GM12878 (cell line): ENCODE data around the gene NECTIN1. TPM values are rescaled to one million over a fixed set of nuclear protein-coding genes. Genes with fewer than 3 reads are reported as not detected.

Source experiments
- ATAC-seq: fragments of 200-7000 bp; cut with Tn5 transposase; 3 replicates; pipeline ENCODE4 v1.9.1; 2020; ENCODE audit warnings: mild to moderate bottlenecking, moderate library complexity
- BruUV-seq: library from RNA; stranded (reverse); fragments of 400-500 nt; replicated peaks from 2 replicates; lab custom pipeline; 2021; lab: Mats Ljungman, UMichigan
- CTCF ChIA-PET: fragments of 300-600 bp; sonication (Branson Sonifier 250); formaldehyde crosslinking; extraction: SDS; loops from one replicate; lab custom pipeline; 2021; ENCODE audit warnings: inconsistent platforms; lab: Yijun Ruan, JAX
- POLR2A ChIA-PET: fragments of 350-600 bp; formaldehyde crosslinking; extraction: SDS; loops from one replicate; lab custom pipeline; 2021; ENCODE audit warnings: inconsistent platforms; lab: Charles Lee
- RAD21 ChIA-PET: fragments of 300-600 bp; sonication (Branson Sonifier 250); formaldehyde crosslinking; loops from one replicate; lab custom pipeline; 2023; ENCODE audit warnings: antibody characterized with exemption; ENCODE audit not compliant: unreplicated experiment; lab: Charles Lee
- SMC1A ChIA-PET: fragments of 300-600 bp; sonication (Branson Sonifier 250); formaldehyde crosslinking; loops from one replicate; lab custom pipeline; 2023; ENCODE audit not compliant: unreplicated experiment, uncharacterized antibody; lab: Charles Lee
- DNase-seq: peaks from one replicate; pipeline ENCODE4 v3.0.0-alpha.2; 2011; ENCODE audit warnings: low read depth, low spot score
- FAIRE-seq: peaks from 3 replicates; lab custom pipeline; 2011; peaks lifted over from hg19 to GRCh38; lab: Jason Lieb, UNC
- H2AFZ ChIP-seq: 2 replicates; pipeline ENCODE4 v1.6.0; 2011; ENCODE audit warnings: low read depth, low read length, control low read depth; ENCODE audit not compliant: control insufficient read depth
- H3K27ac ChIP-seq: 2 replicates; pipeline ENCODE4 v1.5.1; 2011; ENCODE audit warnings: control low read depth; ENCODE audit not compliant: control insufficient read depth, insufficient read depth
- H3K27me3 ChIP-seq, 2 experiments: replicated peaks in 1 of 2; 2 replicates each; pipeline versions ENCODE4 v1.6.0 to v1.6.1; 2011; ENCODE audit warnings: low read length in 1 of 2; ENCODE audit not compliant: control insufficient read depth in 2 of 2, insufficient read depth in 2 of 2
- H3K36me3 ChIP-seq, 2 experiments: 2 replicates each; pipeline ENCODE4 v1.5.1; 2011; ENCODE audit warnings: low read length in 1 of 2; ENCODE audit not compliant: control insufficient read depth in 2 of 2, insufficient read depth in 2 of 2
- H3K4me1 ChIP-seq: 2 replicates; pipeline ENCODE4 v1.6.1; 2011; ENCODE audit warnings: mild to moderate bottlenecking, low read length, moderate library complexity, mixed read lengths; ENCODE audit not compliant: control insufficient read depth, insufficient read depth
- H3K4me2 ChIP-seq: 2 replicates; pipeline ENCODE4 v1.6.0; 2011; ENCODE audit warnings: control low read depth; ENCODE audit not compliant: control insufficient read depth, insufficient read depth
- H3K4me3 ChIP-seq: fragments of 200-600 bp; sonication (generic); 2 replicates; pipeline ENCODE4 v1.5.1; 2016
- H3K79me2 ChIP-seq: 2 replicates; pipeline ENCODE4 v1.6.0; 2011; ENCODE audit warnings: low read length; ENCODE audit not compliant: control insufficient read depth, insufficient read depth
- H3K9ac ChIP-seq: 2 replicates; pipeline ENCODE4 v1.8.0; 2011; ENCODE audit warnings: low read length, control low read depth, mixed read lengths; ENCODE audit not compliant: control insufficient read depth, insufficient read depth
- H3K9me3 ChIP-seq: replicated peaks from 3 replicates; pipeline ENCODE4 v1.5.1; 2011; ENCODE audit warnings: mild to moderate bottlenecking, low read length; ENCODE audit not compliant: control insufficient read depth, insufficient read depth
- H4K20me1 ChIP-seq: 2 replicates; pipeline ENCODE4 v1.6.0; 2011; ENCODE audit not compliant: control insufficient read depth, insufficient read depth
- BACH1 ChIP-seq: fragments of 450-650 bp; IDR thresholded peaks from 2 replicates; pipeline ENCODE4 v1.6.1; 2017; ENCODE audit warnings: mild to moderate bottlenecking, borderline replicate concordance
- CREM ChIP-seq: IDR thresholded peaks from 2 replicates; pipeline ENCODE4 v1.6.1; 2014; ENCODE audit warnings: antibody characterized with exemption, low read depth
- NBN ChIP-seq: fragments of 450-650 bp; IDR thresholded peaks from 2 replicates; pipeline ENCODE4 v1.6.1; 2016
- NFIC ChIP-seq: IDR thresholded peaks from 2 replicates; pipeline ENCODE4 v1.6.1; 2012; ENCODE audit warnings: low read depth, mild to moderate bottlenecking, inconsistent platforms, low read length, moderate library complexity
- SIX5 ChIP-seq: IDR thresholded peaks from 2 replicates; pipeline ENCODE4 v1.6.1; 2011; ENCODE audit warnings: mild to moderate bottlenecking, low read depth, low read length, moderate library complexity; ENCODE audit not compliant: severe bottlenecking
- WGBS: methylation state at CpG from one replicate; pipeline ENCODE4 v1.1.6; 2016; ENCODE audit warnings: low lambda C conversion rate; ENCODE audit not compliant: insufficient replicate concordance, insufficient coverage; ENCODE audit errors: missing lambda C conversion rate; 5-methylcytosine and 5-hydroxymethylcytosine counted together
- in situ Hi-C: fragments of 300-500 bp; cut with MboI; formaldehyde crosslinking; loops from 9 replicates; pipeline ENCODE4 v1.14.3; 2018; ENCODE audit warnings: mixed read lengths
- intact Hi-C: fragments of 100-400 bp; cut with micrococcal nuclease; formaldehyde crosslinking; loops from one replicate; pipeline ENCODE4 v1.14.2; 2022; ENCODE audit not compliant: unreplicated experiment
- polyA plus RNA-seq, 11 experiments: library from polyadenylated mRNA; depleted of rRNA in 4 of 11; unstranded in 6 of 11; stranded (reverse) in 5 of 11; fragments of >200 nt; fragmentation: Nextera tagmentation in 4 of 11; fragmentation: Illumina TruSeq in 1 of 11; extraction: Ambion mirVana in 4 of 11; extraction: Trizol in 1 of 11; gene quantifications; 1 replicate in 1 of 11; 2 replicates in 10 of 11; pipeline versions ENCODE4 v1.2.1 to v1.2.3, GENCODE V29; 2011 to 2016; ENCODE audit warnings: inconsistent platforms in 2 of 11, missing spikeins in 2 of 11, low read depth in 1 of 11
- total RNA-seq, 4 experiments: library from RNA; depleted of rRNA in 3 of 4; stranded (reverse); fragments of >200 nt in 3 of 4; fragmentation: Illumina TruSeq in 1 of 4; extraction: Trizol in 1 of 4; gene quantifications; 2 replicates each; pipeline versions ENCODE4 v1.2.1 to v1.2.3, GENCODE V29; 2013 to 2021
- TF ChIP-seq, protein P1 (sequence below): fragments of 450-650 bp; IDR thresholded peaks from 2 replicates; pipeline ENCODE4 v1.6.1; 2017; ENCODE audit warnings: mild to moderate bottlenecking, low read depth, inconsistent platforms; ENCODE audit not compliant: poor library complexity, severe bottlenecking
- TF ChIP-seq, protein P2 (sequence below): fragments of 450-650 bp; IDR thresholded peaks from 2 replicates; pipeline ENCODE4 v1.6.1; 2017; ENCODE audit warnings: mild to moderate bottlenecking, moderate library complexity

Gene NECTIN1
- total and polyA plus RNA-seq, 10 of the 15 experiments (the other 5 are each of a cell fraction or from before 2014, with no cell fraction given) = 0.97 to 9.2 (median 2.3) TPM

DNA sequence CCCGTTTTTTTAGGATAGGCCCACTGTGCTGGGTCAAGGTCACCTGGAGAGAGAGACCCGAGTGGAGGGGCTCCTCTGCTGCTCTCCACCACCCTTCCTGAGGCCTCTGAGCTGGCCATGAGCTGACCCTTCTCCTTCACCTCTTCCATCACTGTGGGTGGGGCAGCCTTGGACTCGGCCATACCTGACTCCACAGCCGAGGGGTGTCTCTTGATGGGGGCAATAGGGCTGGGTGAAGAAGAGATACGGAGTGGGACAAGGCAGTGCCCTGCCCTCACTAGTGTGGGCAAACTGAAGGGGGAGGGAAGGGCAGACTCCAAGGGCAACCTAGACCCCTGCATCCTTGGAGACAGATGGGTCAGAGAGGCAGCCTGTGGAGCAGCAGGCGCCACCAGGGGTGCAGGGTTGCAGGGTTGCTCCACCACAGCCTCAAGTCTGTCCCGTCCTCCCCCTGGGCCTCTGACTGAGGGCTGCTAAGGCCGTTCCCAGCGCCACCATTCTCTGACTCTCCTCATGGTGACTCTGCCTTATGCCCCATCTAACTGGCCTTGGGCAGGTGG is 20.1 kb upstream of the NECTIN1 start:
- TF ChIP-seq SIX5 (no peak), NBN (no peak), CREM (no peak), BACH1 (no peak), NFIC (no peak)
- TF ChIP-seq, protein P1, sequence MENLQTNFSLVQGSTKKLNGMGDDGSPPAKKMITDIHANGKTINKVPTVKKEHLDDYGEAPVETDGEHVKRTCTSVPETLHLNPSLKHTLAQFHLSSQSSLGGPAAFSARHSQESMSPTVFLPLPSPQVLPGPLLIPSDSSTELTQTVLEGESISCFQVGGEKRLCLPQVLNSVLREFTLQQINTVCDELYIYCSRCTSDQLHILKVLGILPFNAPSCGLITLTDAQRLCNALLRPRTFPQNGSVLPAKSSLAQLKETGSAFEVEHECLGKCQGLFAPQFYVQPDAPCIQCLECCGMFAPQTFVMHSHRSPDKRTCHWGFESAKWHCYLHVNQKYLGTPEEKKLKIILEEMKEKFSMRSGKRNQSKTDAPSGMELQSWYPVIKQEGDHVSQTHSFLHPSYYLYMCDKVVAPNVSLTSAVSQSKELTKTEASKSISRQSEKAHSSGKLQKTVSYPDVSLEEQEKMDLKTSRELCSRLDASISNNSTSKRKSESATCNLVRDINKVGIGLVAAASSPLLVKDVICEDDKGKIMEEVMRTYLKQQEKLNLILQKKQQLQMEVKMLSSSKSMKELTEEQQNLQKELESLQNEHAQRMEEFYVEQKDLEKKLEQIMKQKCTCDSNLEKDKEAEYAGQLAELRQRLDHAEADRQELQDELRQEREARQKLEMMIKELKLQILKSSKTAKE = no peak
- TF ChIP-seq, protein P2, sequence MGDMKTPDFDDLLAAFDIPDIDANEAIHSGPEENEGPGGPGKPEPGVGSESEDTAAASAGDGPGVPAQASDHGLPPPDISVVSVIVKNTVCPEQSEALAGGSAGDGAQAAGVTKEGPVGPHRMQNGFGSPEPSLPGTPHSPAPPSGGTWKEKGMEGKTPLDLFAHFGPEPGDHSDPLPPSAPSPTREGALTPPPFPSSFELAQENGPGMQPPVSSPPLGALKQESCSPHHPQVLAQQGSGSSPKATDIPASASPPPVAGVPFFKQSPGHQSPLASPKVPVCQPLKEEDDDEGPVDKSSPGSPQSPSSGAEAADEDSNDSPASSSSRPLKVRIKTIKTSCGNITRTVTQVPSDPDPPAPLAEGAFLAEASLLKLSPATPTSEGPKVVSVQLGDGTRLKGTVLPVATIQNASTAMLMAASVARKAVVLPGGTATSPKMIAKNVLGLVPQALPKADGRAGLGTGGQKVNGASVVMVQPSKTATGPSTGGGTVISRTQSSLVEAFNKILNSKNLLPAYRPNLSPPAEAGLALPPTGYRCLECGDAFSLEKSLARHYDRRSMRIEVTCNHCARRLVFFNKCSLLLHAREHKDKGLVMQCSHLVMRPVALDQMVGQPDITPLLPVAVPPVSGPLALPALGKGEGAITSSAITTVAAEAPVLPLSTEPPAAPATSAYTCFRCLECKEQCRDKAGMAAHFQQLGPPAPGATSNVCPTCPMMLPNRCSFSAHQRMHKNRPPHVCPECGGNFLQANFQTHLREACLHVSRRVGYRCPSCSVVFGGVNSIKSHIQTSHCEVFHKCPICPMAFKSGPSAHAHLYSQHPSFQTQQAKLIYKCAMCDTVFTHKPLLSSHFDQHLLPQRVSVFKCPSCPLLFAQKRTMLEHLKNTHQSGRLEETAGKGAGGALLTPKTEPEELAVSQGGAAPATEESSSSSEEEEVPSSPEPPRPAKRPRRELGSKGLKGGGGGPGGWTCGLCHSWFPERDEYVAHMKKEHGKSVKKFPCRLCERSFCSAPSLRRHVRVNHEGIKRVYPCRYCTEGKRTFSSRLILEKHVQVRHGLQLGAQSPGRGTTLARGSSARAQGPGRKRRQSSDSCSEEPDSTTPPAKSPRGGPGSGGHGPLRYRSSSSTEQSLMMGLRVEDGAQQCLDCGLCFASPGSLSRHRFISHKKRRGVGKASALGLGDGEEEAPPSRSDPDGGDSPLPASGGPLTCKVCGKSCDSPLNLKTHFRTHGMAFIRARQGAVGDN = no peak
- H3K27me3 ChIP-seq = no peaks in the 10 kb centered on the region
- H4K20me1 ChIP-seq = no peaks in the 10 kb centered on the region
- POLR2A ChIA-PET = interaction anchor here (0.9 kb wide), 2 partner anchors 8 to 20 kb away, joined by 3 read pairs; partner anchors contain the start of gene NECTIN1
- no peak overlapping the region for H3K4me2 ChIP-seq
- H3K36me3 ChIP-seq = no peaks in the 10 kb centered on the region
- CTCF ChIA-PET = interaction anchor here (0.9 to 6.4 kb wide), 3 partner anchors 20 to 75 kb away, joined by 3 to 58 read pairs (median 4); partner anchors contain the start of gene NECTIN1
- no TSS peak for BruUV-seq
- no peak overlapping the region for H3K27ac ChIP-seq
- in situ Hi-C loops = no loop called here
- RAD21 ChIA-PET = interaction anchor here (3.8 kb wide), 1 partner anchor 75 kb away, joined by 34 read pairs; no protein-coding TSS in a partner anchor
- 49% methylated on average over 9 of the region's 9 CpGs for WGBS
- no peak for FAIRE-seq
- H3K9ac ChIP-seq = no peak overlapping the region
- peaks cover 18% of the 10 kb centered on the region for H3K4me1 ChIP-seq
- intact Hi-C loops = no loop called here
- DNase-seq = no peak
- no peak overlapping the region for H2AFZ ChIP-seq
- SMC1A ChIA-PET = interaction anchor here (0.7 kb wide), 1 partner anchor 19 kb away, joined by 3 read pairs; no protein-coding TSS in a partner anchor
- H3K79me2 ChIP-seq = peaks cover 25% of the 10 kb centered on the region
- H3K4me3 ChIP-seq = no peak overlapping the region
- no peak for ATAC-seq
- no peaks in the 10 kb centered on the region for H3K9me3 ChIP-seq
